HEK293 (cell line): ENCODE data around the gene AKAP4.

Experiments
- IKZF3 ChIP-seq: fragments of 450-650 bp; IDR thresholded peaks from 2 replicates; pipeline ENCODE4 v1.5.0; 2018; ENCODE audit warnings: missing biosample characterization, mild to moderate bottlenecking, missing genetic modification characterization, moderate library complexity
- OSR2 ChIP-seq: fragments of 450-650 bp; formaldehyde crosslinking; IDR thresholded peaks from 2 replicates; pipeline ENCODE4 v1.5.1; 2016; ENCODE audit warnings: missing biosample characterization, missing genetic modification characterization
- ZFP37 ChIP-seq: fragments of 450-650 bp; formaldehyde crosslinking; IDR thresholded peaks from 2 replicates; pipeline ENCODE4 v1.5.1; 2016; ENCODE audit warnings: missing biosample characterization, missing genetic modification characterization
- ZNF140 ChIP-seq: fragments of 450-650 bp; formaldehyde crosslinking; IDR thresholded peaks from 2 replicates; pipeline ENCODE4 v1.5.1; 2016; ENCODE audit warnings: missing biosample characterization, missing genetic modification characterization
- ZNF169 ChIP-seq: fragments of 450-650 bp; formaldehyde crosslinking; IDR thresholded peaks from 2 replicates; pipeline ENCODE4 v1.5.1; 2016; ENCODE audit warnings: missing biosample characterization, missing genetic modification characterization
- ZNF248 ChIP-seq: fragments of 450-650 bp; formaldehyde crosslinking; IDR thresholded peaks from 2 replicates; pipeline ENCODE4 v1.5.1; 2017; ENCODE audit warnings: missing biosample characterization, missing genetic modification characterization
- ZNF324 ChIP-seq: fragments of 450-650 bp; formaldehyde crosslinking; IDR thresholded peaks from 2 replicates; pipeline ENCODE4 v1.5.1; 2016; ENCODE audit warnings: missing biosample characterization, missing genetic modification characterization
- ZNF660 ChIP-seq: fragments of 450-650 bp; IDR thresholded peaks from 2 replicates; pipeline ENCODE4 v1.5.1; 2018; ENCODE audit warnings: missing biosample characterization, mild to moderate bottlenecking, missing genetic modification characterization
- ZNF785 ChIP-seq: fragments of 450-650 bp; formaldehyde crosslinking; IDR thresholded peaks from 2 replicates; pipeline ENCODE4 v1.5.1; 2016; ENCODE audit warnings: missing biosample characterization, missing genetic modification characterization
- ZNF830 ChIP-seq: fragments of 450-650 bp; IDR thresholded peaks from 2 replicates; pipeline ENCODE4 v1.5.0; 2018; ENCODE audit warnings: missing biosample characterization, missing genetic modification characterization, low read depth, mild to moderate bottlenecking, moderate library complexity
- TF ChIP-seq, protein P1 (sequence below): fragments of 450-650 bp; formaldehyde crosslinking; IDR thresholded peaks from 2 replicates; pipeline ENCODE4 v1.5.1; 2016; ENCODE audit warnings: missing biosample characterization, missing genetic modification characterization
- TF ChIP-seq, protein P2 (sequence below): fragments of 450-650 bp; formaldehyde crosslinking; IDR thresholded peaks from 2 replicates; pipeline ENCODE4 v1.5.1; 2016; ENCODE audit warnings: missing biosample characterization, missing genetic modification characterization
- TF ChIP-seq, protein P3 (sequence below): fragments of 450-650 bp; formaldehyde crosslinking; IDR thresholded peaks from 2 replicates; pipeline ENCODE4 v1.5.1; 2016; ENCODE audit warnings: missing biosample characterization, missing genetic modification characterization

DNA sequence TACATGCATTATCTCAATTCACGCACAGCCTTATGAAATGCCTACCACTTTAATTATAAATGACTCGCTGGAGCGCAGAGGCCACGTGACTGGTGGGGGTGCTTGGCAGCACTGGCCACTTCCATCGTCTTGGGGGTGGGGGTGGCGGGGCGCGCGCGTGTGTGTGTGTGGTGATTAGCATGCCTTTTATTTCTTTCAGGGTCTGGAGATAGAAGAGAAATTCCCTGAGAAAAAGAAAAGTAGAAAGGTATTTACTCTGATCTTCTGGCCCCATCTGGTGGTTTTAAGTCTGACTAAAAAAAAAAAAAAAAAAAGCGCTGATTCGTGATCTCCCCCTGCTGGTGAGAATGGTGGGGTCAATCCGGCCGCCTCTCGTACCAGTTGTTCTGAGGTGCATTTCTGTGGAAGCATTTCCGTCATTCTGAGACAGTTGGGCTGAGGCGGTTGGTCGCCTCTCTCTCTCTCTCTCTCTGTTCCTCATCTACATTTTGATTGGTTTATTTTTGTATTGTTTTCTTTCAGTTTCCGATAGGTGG lies 3.6 kb upstream of the AKAP4 start, which contains the start of gene CCNB3:
- TF ChIP-seq, protein P1, sequence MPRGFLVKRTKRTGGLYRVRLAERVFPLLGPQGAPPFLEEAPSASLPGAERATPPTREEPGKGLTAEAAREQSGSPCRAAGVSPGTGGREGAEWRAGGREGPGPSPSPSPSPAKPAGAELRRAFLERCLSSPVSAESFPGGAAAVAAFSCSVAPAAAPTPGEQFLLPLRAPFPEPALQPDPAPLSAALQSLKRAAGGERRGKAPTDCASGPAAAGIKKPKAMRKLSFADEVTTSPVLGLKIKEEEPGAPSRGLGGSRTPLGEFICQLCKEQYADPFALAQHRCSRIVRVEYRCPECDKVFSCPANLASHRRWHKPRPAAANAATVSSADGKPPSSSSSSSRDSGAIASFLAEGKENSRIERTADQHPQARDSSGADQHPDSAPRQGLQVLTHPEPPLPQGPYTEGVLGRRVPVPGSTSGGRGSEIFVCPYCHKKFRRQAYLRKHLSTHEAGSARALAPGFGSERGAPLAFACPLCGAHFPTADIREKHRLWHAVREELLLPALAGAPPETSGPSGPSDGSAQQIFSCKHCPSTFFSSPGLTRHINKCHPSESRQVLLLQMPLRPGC = no peak
- TF ChIP-seq ZNF324 (tag by site-specific recombination) (no peak), ZFP37 (tag by site-specific recombination) (no peak), ZNF785 (no peak), ZNF169 (tag by site-specific recombination) (no peak), IKZF3 (tag by site-specific recombination) (no peak), OSR2 (tag by site-specific recombination) (no peak), ZNF830 (tag by site-specific recombination) (no peak), ZNF660 (tag by site-specific recombination) (no peak), ZNF248 (tag by site-specific recombination) (no peak), ZNF140 (tag by site-specific recombination) (no peak)
- TF ChIP-seq, protein P2, sequence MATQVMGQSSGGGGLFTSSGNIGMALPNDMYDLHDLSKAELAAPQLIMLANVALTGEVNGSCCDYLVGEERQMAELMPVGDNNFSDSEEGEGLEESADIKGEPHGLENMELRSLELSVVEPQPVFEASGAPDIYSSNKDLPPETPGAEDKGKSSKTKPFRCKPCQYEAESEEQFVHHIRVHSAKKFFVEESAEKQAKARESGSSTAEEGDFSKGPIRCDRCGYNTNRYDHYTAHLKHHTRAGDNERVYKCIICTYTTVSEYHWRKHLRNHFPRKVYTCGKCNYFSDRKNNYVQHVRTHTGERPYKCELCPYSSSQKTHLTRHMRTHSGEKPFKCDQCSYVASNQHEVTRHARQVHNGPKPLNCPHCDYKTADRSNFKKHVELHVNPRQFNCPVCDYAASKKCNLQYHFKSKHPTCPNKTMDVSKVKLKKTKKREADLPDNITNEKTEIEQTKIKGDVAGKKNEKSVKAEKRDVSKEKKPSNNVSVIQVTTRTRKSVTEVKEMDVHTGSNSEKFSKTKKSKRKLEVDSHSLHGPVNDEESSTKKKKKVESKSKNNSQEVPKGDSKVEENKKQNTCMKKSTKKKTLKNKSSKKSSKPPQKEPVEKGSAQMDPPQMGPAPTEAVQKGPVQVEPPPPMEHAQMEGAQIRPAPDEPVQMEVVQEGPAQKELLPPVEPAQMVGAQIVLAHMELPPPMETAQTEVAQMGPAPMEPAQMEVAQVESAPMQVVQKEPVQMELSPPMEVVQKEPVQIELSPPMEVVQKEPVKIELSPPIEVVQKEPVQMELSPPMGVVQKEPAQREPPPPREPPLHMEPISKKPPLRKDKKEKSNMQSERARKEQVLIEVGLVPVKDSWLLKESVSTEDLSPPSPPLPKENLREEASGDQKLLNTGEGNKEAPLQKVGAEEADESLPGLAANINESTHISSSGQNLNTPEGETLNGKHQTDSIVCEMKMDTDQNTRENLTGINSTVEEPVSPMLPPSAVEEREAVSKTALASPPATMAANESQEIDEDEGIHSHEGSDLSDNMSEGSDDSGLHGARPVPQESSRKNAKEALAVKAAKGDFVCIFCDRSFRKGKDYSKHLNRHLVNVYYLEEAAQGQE (tag by site-specific recombination) = no peak
- TF ChIP-seq, protein P3, sequence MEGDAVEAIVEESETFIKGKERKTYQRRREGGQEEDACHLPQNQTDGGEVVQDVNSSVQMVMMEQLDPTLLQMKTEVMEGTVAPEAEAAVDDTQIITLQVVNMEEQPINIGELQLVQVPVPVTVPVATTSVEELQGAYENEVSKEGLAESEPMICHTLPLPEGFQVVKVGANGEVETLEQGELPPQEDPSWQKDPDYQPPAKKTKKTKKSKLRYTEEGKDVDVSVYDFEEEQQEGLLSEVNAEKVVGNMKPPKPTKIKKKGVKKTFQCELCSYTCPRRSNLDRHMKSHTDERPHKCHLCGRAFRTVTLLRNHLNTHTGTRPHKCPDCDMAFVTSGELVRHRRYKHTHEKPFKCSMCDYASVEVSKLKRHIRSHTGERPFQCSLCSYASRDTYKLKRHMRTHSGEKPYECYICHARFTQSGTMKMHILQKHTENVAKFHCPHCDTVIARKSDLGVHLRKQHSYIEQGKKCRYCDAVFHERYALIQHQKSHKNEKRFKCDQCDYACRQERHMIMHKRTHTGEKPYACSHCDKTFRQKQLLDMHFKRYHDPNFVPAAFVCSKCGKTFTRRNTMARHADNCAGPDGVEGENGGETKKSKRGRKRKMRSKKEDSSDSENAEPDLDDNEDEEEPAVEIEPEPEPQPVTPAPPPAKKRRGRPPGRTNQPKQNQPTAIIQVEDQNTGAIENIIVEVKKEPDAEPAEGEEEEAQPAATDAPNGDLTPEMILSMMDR (tag by site-specific recombination) = peak; percentile 43; the same call in 1 of the 2 replicates
